Keratinocyte (primary cell): ENCODE measurements around the gene SNX19. TPM values are rescaled to one million over a fixed set of nuclear protein-coding genes. Genes with fewer than 3 reads are reported as not detected.
A peak's percentile ranks its signal among the peaks of the same experiment; 100 is the strongest.

Source experiments
- DNase-seq: peaks from one replicate; pipeline ENCODE4 v3.0.0-alpha.2; 2011; ENCODE audit warnings: low read depth, missing footprints, low spot score
- FAIRE-seq: peaks from 2 replicates; lab custom pipeline; 2011; peaks lifted over from hg19 to GRCh38; lab: Jason Lieb, UNC
- H2AFZ ChIP-seq: 2 replicates; pipeline ENCODE4 v1.6.0; 2012; ENCODE audit warnings: low read length, control low read depth, inconsistent platforms; ENCODE audit not compliant: control insufficient read depth
- H3K27ac ChIP-seq: 2 replicates; pipeline ENCODE4 v1.5.1; 2011; ENCODE audit warnings: low read length; ENCODE audit not compliant: control insufficient read depth, insufficient read depth
- H3K27me3 ChIP-seq: 3 replicates; pipeline ENCODE4 v1.6.0; 2011; ENCODE audit warnings: low read length; ENCODE audit not compliant: control insufficient read depth, insufficient read depth; ENCODE audit errors: extremely low read depth
- H3K36me3 ChIP-seq, 2 experiments: 2 replicates in 1 of 2; 3 replicates in 1 of 2; pipeline ENCODE4 v1.5.1; 2011; ENCODE audit warnings: low read length in 2 of 2, mild to moderate bottlenecking in 1 of 2; ENCODE audit not compliant: control insufficient read depth in 2 of 2, insufficient read depth in 2 of 2; ENCODE audit errors: extremely low read depth in 1 of 2
- H3K4me1 ChIP-seq: 3 replicates; pipeline ENCODE4 v1.5.1; 2011; ENCODE audit warnings: low read length; ENCODE audit not compliant: control insufficient read depth, insufficient read depth; ENCODE audit errors: extremely low read depth
- H3K4me2 ChIP-seq: 3 replicates; pipeline ENCODE4 v1.6.0; 2011; ENCODE audit warnings: low read depth, low read length; ENCODE audit not compliant: control insufficient read depth, insufficient read depth; ENCODE audit errors: extremely low read depth
- H3K4me3 ChIP-seq, 3 experiments: fragments of 200-600 bp in 1 of 3; sonication (generic) in 1 of 3; 2 replicates in 2 of 3; 3 replicates in 1 of 3; pipeline ENCODE4 v1.5.1; 2011 to 2016; ENCODE audit warnings: low read length in 3 of 3, mild to moderate bottlenecking in 3 of 3, control low read depth in 2 of 3, inconsistent platforms in 1 of 3, low read depth in 1 of 3, mixed read lengths in 1 of 3, mixed run types in 1 of 3, moderate library complexity in 1 of 3; ENCODE audit not compliant: control insufficient read depth in 2 of 3, insufficient read depth in 2 of 3; ENCODE audit errors: extremely low read depth in 1 of 3
- H3K79me2 ChIP-seq: 2 replicates; pipeline ENCODE4 v1.6.0; 2012; ENCODE audit warnings: low read length; ENCODE audit not compliant: control insufficient read depth, insufficient read depth
- H3K9ac ChIP-seq: 3 replicates; pipeline ENCODE4 v1.6.0; 2011; ENCODE audit warnings: low read length; ENCODE audit not compliant: control insufficient read depth, insufficient read depth; ENCODE audit errors: extremely low read depth
- H3K9me1 ChIP-seq: 3 replicates; pipeline ENCODE4 v1.6.0; 2011; ENCODE audit warnings: low read length; ENCODE audit not compliant: control insufficient read depth, insufficient read depth; ENCODE audit errors: extremely low read depth
- H3K9me3 ChIP-seq: 2 replicates; pipeline ENCODE4 v1.5.1; 2012; ENCODE audit warnings: low read depth, low read length; ENCODE audit not compliant: control insufficient read depth
- H4K20me1 ChIP-seq: 3 replicates; pipeline ENCODE4 v1.6.0; 2011; ENCODE audit warnings: low read length; ENCODE audit not compliant: control insufficient read depth, insufficient read depth; ENCODE audit errors: extremely low read depth
- CTCF ChIP-seq, 3 experiments: IDR thresholded peaks in 1 of 3; conservative IDR thresholded peaks in 1 of 3; optimal IDR thresholded peaks in 1 of 3; 2 replicates in 2 of 3; 3 replicates in 1 of 3; pipeline versions ENCODE3 to v1.5.1; 2011; ENCODE audit warnings: low read length in 3 of 3, mild to moderate bottlenecking in 3 of 3, moderate library complexity in 2 of 3, control low read depth in 1 of 3, inconsistent platforms in 1 of 3; ENCODE audit not compliant: insufficient read depth in 2 of 3; ENCODE audit errors: extremely low read depth in 1 of 3
- EZH2 ChIP-seq: IDR thresholded peaks from one replicate; pipeline ENCODE4 v1.6.1; 2012; ENCODE audit warnings: inconsistent platforms, mild to moderate bottlenecking, low read length, moderate library complexity
- dilution Hi-C: fragments of 300-500 bp; cut with MboI; formaldehyde crosslinking; loops from one replicate; pipeline ENCODE4 v1.7.0; 2020; ENCODE audit warnings: low sequenced_read_pairs; ENCODE audit not compliant: extremely low pct_ligation_motif_present
- polyA plus RNA-seq, 5 experiments: library from polyadenylated mRNA; depleted of rRNA in 3 of 5; stranded (reverse) in 3 of 5; stranded (forward) in 1 of 5; unstranded in 1 of 5; fragments of >200 nt; gene quantifications; 1 replicate in 1 of 5; 2 replicates in 3 of 5; 3 replicates in 1 of 5; pipeline versions ENCODE4 v1.2.1 to v1.2.3, GENCODE V29; 2011 to 2012; ENCODE audit warnings: missing spikeins in 2 of 5, low read depth in 1 of 5, low replicate concordance in 1 of 5

SNX19 gene
- polyA plus RNA-seq, 1 donor (not counting 4 experiments of a cell fraction or from before 2014, with no cell fraction given), result 29.1 TPM

DNA sequence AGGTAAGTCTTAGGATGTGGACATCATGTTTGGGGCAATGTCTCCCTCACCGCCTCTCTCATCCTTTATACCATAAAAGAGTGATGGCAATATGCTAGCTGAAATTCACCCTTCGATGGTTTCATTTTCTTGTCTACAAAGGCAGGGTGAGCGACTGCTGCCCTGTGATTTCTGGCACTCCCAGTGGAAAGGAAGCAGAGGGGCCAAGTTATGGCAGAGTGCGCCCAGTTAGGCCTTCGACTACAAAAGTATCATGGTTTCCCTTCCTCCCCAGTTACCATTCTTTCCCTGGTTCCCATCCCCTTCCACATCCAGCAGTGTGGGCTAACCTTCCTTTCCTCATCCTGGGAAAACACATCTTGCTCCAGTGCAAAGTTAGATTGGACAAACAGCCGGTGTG lies 43.8 kb downstream of the SNX19 start:
- no peaks in the 10 kb centered on the region for H4K20me1 ChIP-seq
- H2AFZ ChIP-seq, result no peak overlapping the region
- FAIRE-seq (no peak), DNase-seq (no peak)
- H3K9me3 ChIP-seq, result no peaks in the 10 kb centered on the region
- no peak overlapping the region for H3K9ac ChIP-seq
- no peaks in the 10 kb centered on the region for H3K79me2 ChIP-seq
- peaks cover 12 to 16% of the 10 kb centered on the region in 2 experiments for H3K36me3 ChIP-seq
- no peak overlapping the region for H3K4me3 ChIP-seq
- peaks cover 31% of the 10 kb centered on the region for H3K4me1 ChIP-seq
- no peak for TF ChIP-seq EZH2
- no peak for TF ChIP-seq CTCF (optimal IDR thresholded peaks at IDR 0.05 in 1 of 3, IDR thresholded peaks at IDR 0.05 in 1 of 3, conservative IDR thresholded peaks at IDR 0.05 in 1 of 3; ENCODE audit: extremely low read depth in 1 of 3, insufficient read depth in 2 of 3, low read length in 3 of 3)
- dilution Hi-C loops, result no loop called here
- H3K27me3 ChIP-seq, result no peaks in the 10 kb centered on the region
- H3K27ac ChIP-seq, result peak overlapping the region; percentile 30
- H3K9me1 ChIP-seq, result peaks cover 4% of the 10 kb centered on the region
- H3K4me2 ChIP-seq, result no peak overlapping the region

GRCh38 chr11:130872102-130872501 lies 44.2 kb downstream of the SNX19 start:
- DNase-seq (no peak), FAIRE-seq (no peak)
- peaks cover 12 to 15% of the 10 kb centered on the region in 2 experiments for H3K36me3 ChIP-seq
- peaks cover 31% of the 10 kb centered on the region for H3K4me1 ChIP-seq
- H3K79me2 ChIP-seq, result no peaks in the 10 kb centered on the region
- TF ChIP-seq EZH2 (no peak), CTCF (optimal IDR thresholded peaks at IDR 0.05 in 1 of 3, IDR thresholded peaks at IDR 0.05 in 1 of 3, conservative IDR thresholded peaks at IDR 0.05 in 1 of 3; ENCODE audit: extremely low read depth in 1 of 3, insufficient read depth in 2 of 3, low read length in 3 of 3) (no peak)
- no peak overlapping the region for H3K4me2 ChIP-seq
- H4K20me1 ChIP-seq, result no peaks in the 10 kb centered on the region
- H3K4me3 ChIP-seq, result no peak overlapping the region
- no peak overlapping the region for H2AFZ ChIP-seq
- H3K27me3 ChIP-seq, result no peaks in the 10 kb centered on the region
- dilution Hi-C loops, result no loop called here
- peak overlapping the region; percentile 6 for H3K27ac ChIP-seq
- peaks cover 4% of the 10 kb centered on the region for H3K9me1 ChIP-seq
- no peak overlapping the region for H3K9ac ChIP-seq
- no peaks in the 10 kb centered on the region for H3K9me3 ChIP-seq
